A673 (cell line): ENCODE data around the gene LCE3C. TPM values are rescaled to one million over a fixed set of nuclear protein-coding genes. Genes with fewer than 3 reads are reported as not detected.
A peak's percentile ranks its signal among the peaks of the same experiment; 100 is the strongest.

ENCODE experiments used
- BruUV-seq: library from RNA; stranded (reverse); fragments of 400-500 nt; replicated peaks from 2 replicates; lab custom pipeline; 2021; lab: Mats Ljungman, UMichigan
- CTCF ChIA-PET: fragments of 300-600 bp; sonication (Branson Sonifier 250); formaldehyde crosslinking; loops from one replicate; lab custom pipeline; 2022; ENCODE audit warnings: antibody characterized with exemption; lab: Charles Lee
- POLR2A ChIA-PET: fragments of 300-600 bp; sonication (Branson Sonifier 250); formaldehyde crosslinking; loops from one replicate; lab custom pipeline; 2022; ENCODE audit warnings: antibody characterized with exemption; ENCODE audit not compliant: low non-redundant PET; lab: Charles Lee
- DNase-seq: peaks from one replicate; pipeline ENCODE4 v3.0.0-alpha.2; 2015; ENCODE audit warnings: low spot score
- H3K27ac ChIP-seq: fragments of 200-600 bp; sonication (generic); 2 replicates; pipeline ENCODE4 v1.5.1; 2016; ENCODE audit warnings: mixed run types, low read depth, mild to moderate bottlenecking, mixed read lengths, antibody characterized with exemption, low read length; ENCODE audit not compliant: poor library complexity, severe bottlenecking
- H3K27me3 ChIP-seq: fragments of 200-600 bp; sonication (generic); replicated peaks from 2 replicates; pipeline ENCODE4 v1.6.1; 2017; ENCODE audit warnings: mixed run types, low read depth, mild to moderate bottlenecking, mixed read lengths, antibody characterized with exemption, low read length; ENCODE audit not compliant: insufficient read depth, poor library complexity
- H3K36me3 ChIP-seq: fragments of 200-600 bp; sonication (generic); 2 replicates; pipeline ENCODE4 v1.6.1; 2016; ENCODE audit warnings: mixed run types, mild to moderate bottlenecking, mixed read lengths, antibody characterized with exemption, low read length; ENCODE audit not compliant: insufficient read depth, poor library complexity, severe bottlenecking
- H3K4me1 ChIP-seq: fragments of 200-600 bp; sonication (generic); 2 replicates; pipeline ENCODE4 v1.6.1; 2017; ENCODE audit warnings: mixed run types, mild to moderate bottlenecking, mixed read lengths, antibody characterized with exemption, low read length; ENCODE audit not compliant: insufficient read depth, poor library complexity, severe bottlenecking
- H3K4me3 ChIP-seq: fragments of 200-600 bp; sonication (generic); 2 replicates; pipeline ENCODE4 v1.5.1; 2016; ENCODE audit warnings: low read depth, mixed run types, mild to moderate bottlenecking, mixed read lengths, low read length; ENCODE audit not compliant: poor library complexity, severe bottlenecking
- H3K9me3 ChIP-seq: fragments of 200-600 bp; sonication (generic); 2 replicates; pipeline ENCODE4 v1.6.1; 2016; ENCODE audit warnings: mixed run types, low read depth, mild to moderate bottlenecking, mixed read lengths, antibody characterized with exemption, low read length; ENCODE audit not compliant: poor library complexity, severe bottlenecking
- EZH2 ChIP-seq: fragments of 200-600 bp; sonication (generic); IDR thresholded peaks from 2 replicates; pipeline ENCODE4 v1.6.1; 2017; ENCODE audit warnings: borderline replicate concordance, low read depth, mild to moderate bottlenecking, mixed read lengths, antibody characterized with exemption, low read length; ENCODE audit not compliant: poor library complexity, severe bottlenecking
- intact Hi-C: fragments of 100-400 bp; cut with micrococcal nuclease; formaldehyde crosslinking; loops from one replicate; pipeline ENCODE4 v1.10.0; 2022; ENCODE audit not compliant: unreplicated experiment
- total RNA-seq: library from RNA; stranded (reverse); gene quantifications from 2 replicates; pipeline ENCODE4 v1.2.3, GENCODE V29; 2021
- TF ChIP-seq, protein P1 (sequence below): fragments of 300-800, 200-600 bp; sonication (generic); conservative IDR thresholded peaks from 2 replicates; pipeline ENCODE4 v1.5.1; 2017; ENCODE audit warnings: low read depth, mild to moderate bottlenecking, antibody characterized with exemption, low read length, moderate library complexity, mixed read lengths

LCE3C gene
- total RNA-seq, 1 experiment from 2014 or later, result not detected

DNA sequence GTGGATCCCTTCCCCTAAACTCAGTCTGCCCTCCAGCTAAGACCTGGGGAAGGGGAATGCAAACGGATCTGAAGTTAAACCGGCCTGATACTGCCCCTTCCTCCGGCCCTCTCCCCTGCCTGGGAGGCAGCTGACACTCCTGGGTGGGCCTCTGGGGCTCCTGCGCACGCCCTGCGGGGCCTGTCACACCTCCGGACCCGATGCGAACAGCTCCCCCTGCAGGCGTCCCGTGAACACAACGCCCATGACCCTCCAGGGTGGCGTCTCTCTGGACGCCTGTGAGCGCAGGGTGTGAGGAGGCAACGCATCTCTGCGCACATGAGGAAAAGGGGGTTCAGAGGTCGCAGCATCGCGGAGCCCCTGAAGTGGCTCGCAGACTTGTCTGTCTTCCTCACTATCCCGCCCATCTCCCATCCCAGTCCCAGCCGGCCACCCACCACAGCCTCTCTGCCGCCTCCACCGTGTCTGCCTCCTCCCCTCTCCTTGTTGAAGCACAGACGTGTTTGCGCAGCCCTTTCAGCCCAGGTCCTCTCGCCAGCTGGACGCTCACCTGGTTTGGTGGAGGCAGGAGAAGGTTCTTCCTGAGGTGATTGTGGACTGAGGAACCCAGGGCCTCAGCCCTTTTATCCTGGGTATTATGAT is 23.3 kb downstream of the LCE3C start:
- Histone ChIP-seq H3K36me3 (no peaks in the 10 kb centered on the region), H3K27me3 (no peaks in the 10 kb centered on the region), H3K9me3 (peaks cover 8% of the 10 kb centered on the region), H3K27ac (no peak overlapping the region), H3K4me1 (no peaks in the 10 kb centered on the region), H3K4me3 (no peak overlapping the region)
- no peak for TF ChIP-seq EZH2
- TF ChIP-seq, protein P1, sequence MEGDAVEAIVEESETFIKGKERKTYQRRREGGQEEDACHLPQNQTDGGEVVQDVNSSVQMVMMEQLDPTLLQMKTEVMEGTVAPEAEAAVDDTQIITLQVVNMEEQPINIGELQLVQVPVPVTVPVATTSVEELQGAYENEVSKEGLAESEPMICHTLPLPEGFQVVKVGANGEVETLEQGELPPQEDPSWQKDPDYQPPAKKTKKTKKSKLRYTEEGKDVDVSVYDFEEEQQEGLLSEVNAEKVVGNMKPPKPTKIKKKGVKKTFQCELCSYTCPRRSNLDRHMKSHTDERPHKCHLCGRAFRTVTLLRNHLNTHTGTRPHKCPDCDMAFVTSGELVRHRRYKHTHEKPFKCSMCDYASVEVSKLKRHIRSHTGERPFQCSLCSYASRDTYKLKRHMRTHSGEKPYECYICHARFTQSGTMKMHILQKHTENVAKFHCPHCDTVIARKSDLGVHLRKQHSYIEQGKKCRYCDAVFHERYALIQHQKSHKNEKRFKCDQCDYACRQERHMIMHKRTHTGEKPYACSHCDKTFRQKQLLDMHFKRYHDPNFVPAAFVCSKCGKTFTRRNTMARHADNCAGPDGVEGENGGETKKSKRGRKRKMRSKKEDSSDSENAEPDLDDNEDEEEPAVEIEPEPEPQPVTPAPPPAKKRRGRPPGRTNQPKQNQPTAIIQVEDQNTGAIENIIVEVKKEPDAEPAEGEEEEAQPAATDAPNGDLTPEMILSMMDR, result peak; percentile 50
- intact Hi-C loops, result loop anchor here (10.0 kb wide), 1 partner anchor 61 kb away; the partner anchor contains the start of gene LCE2B
- ChIA-PET CTCF (interaction anchor here (0.6 kb wide), 1 partner anchor 48 kb away, joined by 3 read pairs; no protein-coding TSS in a partner anchor), POLR2A (no interaction called here)
- DNase-seq, result peak; percentile 17
- no TSS peak for BruUV-seq

DNA sequence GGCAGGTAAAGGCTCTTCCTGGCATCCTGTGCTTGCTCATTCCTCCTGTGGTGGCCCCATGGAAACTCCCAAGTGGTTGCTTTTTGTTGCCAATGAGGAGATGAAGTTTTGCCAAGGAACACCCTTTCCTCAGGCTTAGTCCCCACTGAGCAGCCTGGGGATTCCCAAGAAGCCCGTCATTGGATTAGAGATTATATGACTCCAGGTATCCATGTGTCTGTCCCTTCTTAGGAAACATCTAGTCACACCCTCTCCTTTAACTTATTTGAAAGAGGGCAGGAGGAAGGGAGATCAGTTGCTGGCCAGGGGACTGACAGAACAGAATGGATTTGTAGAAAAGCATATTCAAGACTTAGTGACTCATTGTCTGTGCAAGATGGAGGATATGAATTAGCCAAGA is 26.7 kb downstream of the LCE3C start:
- no TSS peak for BruUV-seq
- ChIA-PET CTCF (no interaction called here), POLR2A (no interaction called here)
- no peak for DNase-seq
- Histone ChIP-seq H3K36me3 (no peaks in the 10 kb centered on the region), H3K27me3 (no peaks in the 10 kb centered on the region), H3K9me3 (no peaks in the 10 kb centered on the region), H3K27ac (no peak overlapping the region), H3K4me1 (no peaks in the 10 kb centered on the region), H3K4me3 (no peak overlapping the region)
- TF ChIP-seq, protein P1, result no peak
- no peak for TF ChIP-seq EZH2
- intact Hi-C loops, result loop anchor here (10.0 kb wide), 1 partner anchor 58 kb away; the partner anchor contains the start of gene LCE2B

- Histone ChIP-seq H3K9me3 (no peaks in the 10 kb centered on the region), H3K4me3 (no peak overlapping the region), H3K36me3 (no peaks in the 10 kb centered on the region), H3K27me3 (no peaks in the 10 kb centered on the region), H3K4me1 (no peaks in the 10 kb centered on the region), H3K27ac (no peak overlapping the region)
- intact Hi-C loops, result no loop called here
- ChIA-PET CTCF (no interaction called here), POLR2A (no interaction called here)
- no peak for TF ChIP-seq EZH2
- TF ChIP-seq, protein P1, result no peak
- no TSS peak for BruUV-seq
- DNase-seq, result no peak
Observed at GRCh38 chr1:152630596-152630995, 30.6 kb downstream of the LCE3C start.
